HL-60 (cell line): Measurements from ENCODE around the gene INTS11.

Source experiments
- DNase-seq, 2 experiments: peaks; one replicate each; pipeline ENCODE4 v3.0.0-alpha.2; 2010 to 2020; ENCODE audit warnings: low read depth in 1 of 2, low spot score in 1 of 2
- H3K27ac ChIP-seq: fragments of 250-450 bp; sonication (Bioruptor Pico); replicated peaks from 2 replicates; pipeline ENCODE4 v1.5.1; 2020; ENCODE audit warnings: mild to moderate bottlenecking, moderate library complexity
- H3K27me3 ChIP-seq: fragments of 250-450 bp; sonication (Bioruptor Pico); 2 replicates; pipeline ENCODE4 v1.5.1; 2021; ENCODE audit warnings: mild to moderate bottlenecking, moderate library complexity; ENCODE audit not compliant: insufficient read depth, poor library complexity, severe bottlenecking
- H3K4me3 ChIP-seq: replicated peaks from 2 replicates; pipeline ENCODE4 v1.5.1; 2011; ENCODE audit warnings: mild to moderate bottlenecking, control low read depth, low read length; ENCODE audit not compliant: insufficient read depth
- CTCF ChIP-seq: IDR thresholded peaks from one replicate; pipeline ENCODE4 v1.5.1; 2011; ENCODE audit warnings: low read length, control low read depth, inconsistent platforms; ENCODE audit not compliant: insufficient read depth
- GABPA ChIP-seq: IDR thresholded peaks from 2 replicates; pipeline ENCODE4 v1.6.1; 2012; ENCODE audit warnings: low read depth
- POLR2AphosphoS5 ChIP-seq: IDR thresholded peaks from 2 replicates; pipeline ENCODE4 v1.6.1; 2012; ENCODE audit warnings: low read depth
- REST ChIP-seq: IDR thresholded peaks from 2 replicates; pipeline ENCODE4 v1.6.1; 2012; ENCODE audit warnings: low read depth; ENCODE audit not compliant: insufficient replicate concordance
- SPI1 ChIP-seq: IDR thresholded peaks from 2 replicates; pipeline ENCODE4 v1.6.1; 2012; ENCODE audit warnings: low read depth, mild to moderate bottlenecking, borderline replicate concordance

The INTS11 gene

GRCh38 chr1:1330366-1331067, 6.1 kb upstream of the INTS11 start:
- Histone ChIP-seq H3K27me3 (no peaks in the 10 kb centered on the region), H3K4me3 (no peak overlapping the region), H3K27ac (0 out of 2 replicates have a peak overlapping the region, but pooled peaks have one; percentile 13)
- no peak for DNase-seq
- TF ChIP-seq SPI1 = no peak
- no peak for TF ChIP-seq CTCF
- no peak for TF ChIP-seq REST
- TF ChIP-seq GABPA = no peak
- no peak for TF ChIP-seq POLR2AphosphoS5

- H3K4me3 ChIP-seq = no peak overlapping the region
- TF ChIP-seq REST (no peak), SPI1 (no peak), POLR2AphosphoS5 (0 out of 2 replicates have a peak, but pooled peaks have one; percentile 47), CTCF (no peak)
- H3K27ac ChIP-seq = no peak overlapping the region
- no peaks in the 10 kb centered on the region for H3K27me3 ChIP-seq
- no peak for DNase-seq
Measured at GRCh38 chr1:1329304-1330210, 5.1 kb upstream of the INTS11 start.

- Histone ChIP-seq H3K27ac (no peak overlapping the region), H3K27me3 (no peaks in the 10 kb centered on the region), H3K4me3 (no peak overlapping the region)
- no peak for DNase-seq
- TF ChIP-seq POLR2AphosphoS5 (no peak), CTCF (no peak), GABPA (no peak), SPI1 (no peak)
Measured at GRCh38 chr1:1328254-1328653, 3.8 kb upstream of the INTS11 start.
